Amniotic epithelial cell (primary cell): ENCODE results near the gene GLI3.

ENCODE experiments used
- DNase-seq: peaks from one replicate; pipeline ENCODE4 v3.0.0-alpha.2; 2010; ENCODE audit warnings: low read depth

GLI3 gene

GRCh38 chr7:42105554-42106358 is 131.3 kb downstream of the GLI3 start:
- DNase-seq, result no peak

GRCh38 chr7:42104694-42105093 is 132.3 kb downstream of the GLI3 start:
- DNase-seq, result no peak

- DNase-seq, result no peak
Observed at GRCh38 chr7:42104231-42104630, 132.8 kb downstream of the GLI3 start.

- peak; percentile 90 for DNase-seq
Observed at GRCh38 chr7:42103456-42103855, 133.6 kb downstream of the GLI3 start.

- no peak for DNase-seq
Observed at GRCh38 chr7:42103020-42103419, 134.0 kb downstream of the GLI3 start.

GRCh38 chr7:42102301-42102700 is 134.7 kb downstream of the GLI3 start:
- no peak for DNase-seq

GRCh38 chr7:42100156-42100508 is 136.9 kb downstream of the GLI3 start:
- peak; percentile 39 for DNase-seq

- no peak for DNase-seq
Observed at GRCh38 chr7:42099470-42100155, 137.4 kb downstream of the GLI3 start.

GRCh38 chr7:42099066-42099465 is 137.9 kb downstream of the GLI3 start:
- no peak for DNase-seq

- peak; percentile 98 for DNase-seq
Observed at GRCh38 chr7:42097752-42098151, 139.3 kb downstream of the GLI3 start.

GRCh38 chr7:42096681-42097561 is 140.1 kb downstream of the GLI3 start:
- peak; percentile 92 for DNase-seq

- DNase-seq, result no peak
Observed at GRCh38 chr7:42096268-42096667, 140.7 kb downstream of the GLI3 start.

- peak; percentile 44 for DNase-seq
Observed at GRCh38 chr7:42095791-42096190, 141.2 kb downstream of the GLI3 start.

- DNase-seq, result no peak
Observed at GRCh38 chr7:42093349-42093905, 143.6 kb downstream of the GLI3 start.

GRCh38 chr7:42091461-42092291 is 145.3 kb downstream of the GLI3 start:
- no peak for DNase-seq

GRCh38 chr7:42090806-42091205 is 146.2 kb downstream of the GLI3 start:
- DNase-seq, result no peak

- DNase-seq, result no peak
Observed at GRCh38 chr7:42090056-42090455, 147.0 kb downstream of the GLI3 start.

GRCh38 chr7:42087616-42088015 is 149.4 kb downstream of the GLI3 start:
- DNase-seq, result no peak

GRCh38 chr7:42085531-42085930 is 151.5 kb downstream of the GLI3 start:
- peak; percentile 85 for DNase-seq

- DNase-seq, result peak; percentile 30
Observed at GRCh38 chr7:42084263-42084662, 152.7 kb downstream of the GLI3 start.

- no peak for DNase-seq
Observed at GRCh38 chr7:42083284-42083683, 153.7 kb downstream of the GLI3 start.
